Testis (tissue), 3 donors: Measurements from ENCODE around the gene SLC4A2. TPM values are rescaled to one million over a fixed set of nuclear protein-coding genes. Genes with fewer than 3 reads are reported as not detected.

ENCODE experiments used
- DNase-seq: peaks from one replicate; pipeline ENCODE4 v3.0.0-alpha.2; 2019
- H3K27ac ChIP-seq, 2 donors: fragments of 200-600 bp; sonication (generic); one replicate each; pipeline ENCODE4 v1.5.1; 2019
- H3K27me3 ChIP-seq: fragments of 200-600 bp; sonication (generic); one replicate; pipeline ENCODE4 v1.5.1; 2019
- H3K36me3 ChIP-seq: fragments of 200-600 bp; sonication (generic); one replicate; pipeline ENCODE4 v1.5.1; 2017; ENCODE audit warnings: low read depth; ENCODE audit errors: missing control alignments
- H3K4me1 ChIP-seq: fragments of 200-600 bp; sonication (generic); one replicate; pipeline ENCODE4 v1.5.1; 2019
- H3K4me3 ChIP-seq, 2 donors: fragments of 200-600 bp; sonication (generic); one replicate each; pipeline ENCODE4 v1.5.1; 2017 to 2019
- H3K9me3 ChIP-seq: fragments of 200-600 bp; sonication (generic); one replicate; pipeline ENCODE4 v1.5.1; 2017
- CTCF ChIP-seq, 3 experiments: fragments of 450-650 bp in 2 of 3; fragments of 200-600 bp in 1 of 3; sonication (generic) in 1 of 3; IDR thresholded peaks; one replicate each; pipeline ENCODE4 v1.5.1; 2016 to 2019; ENCODE audit warnings: antibody characterized with exemption in 3 of 3, mild to moderate bottlenecking in 2 of 3, moderate library complexity in 1 of 3
- POLR2A ChIP-seq: fragments of 450-650 bp; IDR thresholded peaks from one replicate; pipeline ENCODE4 v1.6.1; 2017; ENCODE audit warnings: antibody characterized with exemption, mild to moderate bottlenecking, moderate library complexity
- WGBS, 2 donors: methylation state at CpG; one replicate each; pipeline ENCODE4 v1.1.5; 2018; 5-methylcytosine and 5-hydroxymethylcytosine counted together
- intact Hi-C: fragments of 100-400 bp; cut with DNase I; formaldehyde crosslinking; loops from one replicate; pipeline ENCODE4 v1.15.1; 2023; ENCODE audit warnings: low total_unique reads
- polyA plus RNA-seq: library from polyadenylated mRNA; stranded (reverse); fragments of 350-450 nt; fragmentation: Illumina TruSeq; extraction: RNeasy Lipid Tissue Mini Kit (QIAGEN cat#74804); gene quantifications from one replicate; pipeline ENCODE4 v1.2.3, GENCODE V29; 2014; ENCODE audit warnings: low read depth, low replicate concordance; ENCODE audit not compliant: insufficient read depth
- total RNA-seq, 2 donors: library from RNA; depleted of rRNA; stranded (reverse); fragments of >200 nt; gene quantifications; one replicate each; pipeline ENCODE4 v1.2.3, GENCODE V29; 2016

Gene SLC4A2
- total and polyA plus RNA-seq, 3 donors from 2014 or later = 68.9 to 153 (median 147) TPM

- Histone ChIP-seq H3K36me3 (no peaks in the 10 kb centered on the region), H3K4me3 (no peak overlapping the region), H3K27ac (no peak overlapping the region), H3K27me3 (no peaks in the 10 kb centered on the region), H3K4me1 (peaks cover 6% of the 10 kb centered on the region), H3K9me3 (no peaks in the 10 kb centered on the region)
- intact Hi-C loops = loop anchor here (10.0 kb wide), 1 partner anchor 50 kb away; no protein-coding TSS in a partner anchor
- no peak for TF ChIP-seq CTCF (IDR thresholded peaks at IDR 0.05)
- TF ChIP-seq POLR2A = no peak
- no peak for DNase-seq
- WGBS, 2 donors = 83 to 90% methylated on average over 5 to 7 of the region's 7 CpGs
Observed at GRCh38 chr7:151124481-151124880, 65.1 kb downstream of the SLC4A2 start.

GRCh38 chr7:151124899-151125399 lies 65.6 kb downstream of the SLC4A2 start:
- TF ChIP-seq POLR2A (no peak), CTCF (IDR thresholded peaks at IDR 0.05) (no peak)
- peaks cover 6% of the 10 kb centered on the region for H3K4me1 ChIP-seq
- 84 to 88% methylated on average over 12 to 14 of the region's 14 CpGs for WGBS, 2 donors
- H3K27ac ChIP-seq = no peak overlapping the region
- no peak for DNase-seq
- no peaks in the 10 kb centered on the region for H3K9me3 ChIP-seq
- H3K27me3 ChIP-seq = no peaks in the 10 kb centered on the region
- no peaks in the 10 kb centered on the region for H3K36me3 ChIP-seq
- H3K4me3 ChIP-seq = no peak overlapping the region
- intact Hi-C loops = loop anchor here (10.0 kb wide), 1 partner anchor 50 kb away; no protein-coding TSS in a partner anchor

GRCh38 chr7:151125470-151125845 lies 66.1 kb downstream of the SLC4A2 start:
- Histone ChIP-seq H3K27ac (no peak overlapping the region), H3K4me1 (peaks cover 6% of the 10 kb centered on the region), H3K27me3 (no peaks in the 10 kb centered on the region), H3K4me3 (peak overlapping the region; percentile 4 to 36), H3K9me3 (no peaks in the 10 kb centered on the region), H3K36me3 (no peaks in the 10 kb centered on the region)
- WGBS, 2 donors = 42 to 46% methylated on average over 21 to 22 of the region's 22 CpGs
- no peak for TF ChIP-seq CTCF (IDR thresholded peaks at IDR 0.05)
- no peak for TF ChIP-seq POLR2A
- intact Hi-C loops = loop anchor here (10.0 kb wide), 1 partner anchor 49 kb away; no protein-coding TSS in a partner anchor
- DNase-seq = no peak

GRCh38 chr7:151125846-151126481 lies 66.6 kb downstream of the SLC4A2 start:
- no peak overlapping the region for H3K27ac ChIP-seq
- TF ChIP-seq POLR2A (no peak), CTCF (IDR thresholded peaks at IDR 0.05) (no peak)
- intact Hi-C loops = loop anchor here (10.0 kb wide), 1 partner anchor 49 kb away; no protein-coding TSS in a partner anchor
- H3K27me3 ChIP-seq = no peaks in the 10 kb centered on the region
- 47 to 54% methylated on average over 6 to 57 of the region's 58 CpGs for WGBS, 2 donors
- no peaks in the 10 kb centered on the region for H3K36me3 ChIP-seq
- H3K4me1 ChIP-seq = peaks cover 6% of the 10 kb centered on the region
- H3K9me3 ChIP-seq = no peaks in the 10 kb centered on the region
- no peak for DNase-seq
- H3K4me3 ChIP-seq = peak overlapping the region; percentile 4 to 36

Other genes with a start within 250 kb of the SLC4A2 start
- 1 to 10 TPM; 2.8 to 4.5 TPM for gene AOC1, start 207.1 kb upstream of the SLC4A2 start, total RNA-seq
- 6.2 TPM for gene AOC1, start 207.1 kb upstream of the SLC4A2 start, polyA plus RNA-seq
- 100 to 1,000 TPM; 230 to 247 TPM for gene KCNH2, start 81.3 kb upstream of the SLC4A2 start, total RNA-seq
- 82.5 TPM for gene KCNH2, start 81.3 kb upstream of the SLC4A2 start, polyA plus RNA-seq
- 10 to 100 TPM; 25.0 to 36.6 TPM for gene NOS3, start 68.6 kb upstream of the SLC4A2 start, total RNA-seq
- 19.5 TPM for gene NOS3, start 68.6 kb upstream of the SLC4A2 start, polyA plus RNA-seq
- 10 to 100 TPM; 14.9 to 29.7 TPM for gene ATG9B, start 35.1 kb upstream of the SLC4A2 start, total RNA-seq
- 24.8 TPM for gene ATG9B, start 35.1 kb upstream of the SLC4A2 start, polyA plus RNA-seq
- gene ABCB8, start 31.1 kb upstream of the SLC4A2 start, total RNA-seq = 10 to 100 TPM; 59.6 to 76.8 TPM
- 34.9 TPM for gene ABCB8, start 31.1 kb upstream of the SLC4A2 start, polyA plus RNA-seq
- 10 to 100 TPM; 27.5 to 37.9 TPM for gene ASIC3, start 11.1 kb upstream of the SLC4A2 start, total RNA-seq
- gene ASIC3, start 11.1 kb upstream of the SLC4A2 start, polyA plus RNA-seq = 20.8 TPM
- 10 to 100 TPM; 10.5 to 15.4 TPM for gene CDK5, start 1.7 kb upstream of the SLC4A2 start, total RNA-seq
- gene CDK5, start 1.7 kb upstream of the SLC4A2 start, polyA plus RNA-seq = 7.1 TPM
- 100 to 1,000 TPM; 114 to 124 TPM for gene FASTK, start 21.2 kb downstream of the SLC4A2 start, total RNA-seq
- gene FASTK, start 21.2 kb downstream of the SLC4A2 start, polyA plus RNA-seq = 60.3 TPM
- gene TMUB1, start 23.9 kb downstream of the SLC4A2 start, total RNA-seq = 10 to 100 TPM; 63.2 to 68.7 TPM
- 30.8 TPM for gene TMUB1, start 23.9 kb downstream of the SLC4A2 start, polyA plus RNA-seq
- gene AGAP3, start 26.9 kb downstream of the SLC4A2 start, total RNA-seq = 10 to 100 TPM; 65.6 to 90.5 TPM
- gene AGAP3, start 26.9 kb downstream of the SLC4A2 start, polyA plus RNA-seq = 44.1 TPM
- 10 to 100 TPM in 1 of 2 donors, 1 to 10 TPM in 1; 2.9 to 15.6 TPM for gene GBX1, start 108.1 kb downstream of the SLC4A2 start, total RNA-seq
- 7.2 TPM for gene GBX1, start 108.1 kb downstream of the SLC4A2 start, polyA plus RNA-seq
- under 1 TPM in 1 of 2 donors, not detected in 1; 0.39 TPM for gene ASB10, start 127.7 kb downstream of the SLC4A2 start, total RNA-seq
- gene ASB10, start 127.7 kb downstream of the SLC4A2 start, polyA plus RNA-seq = 0.18 TPM
- gene H2BK1, start 150.9 kb downstream of the SLC4A2 start, total RNA-seq = not detected
- not detected for gene H2BK1, start 150.9 kb downstream of the SLC4A2 start, polyA plus RNA-seq
- 10 to 100 TPM; 44.4 to 49.4 TPM for gene ABCF2, start 167.6 kb downstream of the SLC4A2 start, total RNA-seq
- 54.3 TPM for gene ABCF2, start 167.6 kb downstream of the SLC4A2 start, polyA plus RNA-seq
- 10 to 100 TPM; 66.5 to 70.5 TPM for gene CHPF2, start 172.9 kb downstream of the SLC4A2 start, total RNA-seq
- 22.6 TPM for gene CHPF2, start 172.9 kb downstream of the SLC4A2 start, polyA plus RNA-seq
- gene SMARCD3, start 189.1 kb downstream of the SLC4A2 start, total RNA-seq = 100 to 1,000 TPM in 1 of 2 donors, 10 to 100 TPM in 1; 94.0 to 122 TPM
- 55.1 TPM for gene SMARCD3, start 189.1 kb downstream of the SLC4A2 start, polyA plus RNA-seq